Fibroblast of lung (primary cell): ENCODE results near the gene PPP1R3D. TPM values are rescaled to one million over a fixed set of nuclear protein-coding genes. Genes with fewer than 3 reads are reported as not detected.
A peak's percentile ranks its signal among the peaks of the same experiment; 100 is the strongest.

Source experiments
- DNase-seq, 2 donors: peaks; one replicate each; pipeline versions ENCODE4 v3.0.0 to v3.0.0-alpha.2; 2010; ENCODE audit warnings: low read depth in 2 of 2
- H2AFZ ChIP-seq: 2 replicates; pipeline ENCODE4 v1.5.1; 2012; ENCODE audit warnings: low read length, control low read depth, inconsistent platforms
- H3K27ac ChIP-seq: 2 replicates; pipeline ENCODE4 v1.5.1; 2011; ENCODE audit warnings: low read length, control low read depth; ENCODE audit not compliant: insufficient read depth
- H3K27me3 ChIP-seq: 2 replicates; pipeline ENCODE4 v1.5.1; 2011; ENCODE audit warnings: mild to moderate bottlenecking, low read length; ENCODE audit not compliant: control insufficient read depth, insufficient read depth
- H3K36me3 ChIP-seq: 2 replicates; pipeline ENCODE4 v1.5.1; 2011; ENCODE audit warnings: low read length; ENCODE audit not compliant: control insufficient read depth, insufficient read depth
- H3K4me1 ChIP-seq: 2 replicates; pipeline ENCODE4 v1.5.1; 2011; ENCODE audit warnings: low read length; ENCODE audit not compliant: control insufficient read depth, insufficient read depth; ENCODE audit errors: extremely low read depth
- H3K4me2 ChIP-seq: 2 replicates; pipeline ENCODE4 v1.5.1; 2011; ENCODE audit warnings: low read length, control low read depth; ENCODE audit not compliant: insufficient read depth; ENCODE audit errors: extremely low read depth
- H3K4me3 ChIP-seq, 4 experiments: fragments of 200-600 bp in 1 of 4; sonication (generic) in 1 of 4; replicated peaks in 1 of 4; 2 replicates each; pipeline ENCODE4 v1.5.1; 2011 to 2016; ENCODE audit warnings: low read length in 4 of 4, low read depth in 3 of 4, mild to moderate bottlenecking in 3 of 4, control low read depth in 2 of 4, inconsistent platforms in 1 of 4, mixed read lengths in 1 of 4; ENCODE audit not compliant: insufficient read depth in 1 of 4; ENCODE audit errors: control extremely low read depth in 1 of 4
- H3K79me2 ChIP-seq: 2 replicates; pipeline ENCODE4 v1.5.1; 2012; ENCODE audit warnings: mild to moderate bottlenecking, low read length, inconsistent platforms; ENCODE audit not compliant: control insufficient read depth, insufficient read depth
- H3K9ac ChIP-seq: 2 replicates; pipeline ENCODE4 v1.5.1; 2011; ENCODE audit warnings: mild to moderate bottlenecking, low read length, control low read depth; ENCODE audit not compliant: insufficient read depth
- H3K9me3 ChIP-seq: 2 replicates; pipeline ENCODE4 v1.5.1; 2012; ENCODE audit warnings: low read depth, low read length; ENCODE audit not compliant: control insufficient read depth, insufficient read depth
- H4K20me1 ChIP-seq: 2 replicates; pipeline ENCODE4 v1.5.1; 2011; ENCODE audit warnings: low read length; ENCODE audit not compliant: control insufficient read depth, insufficient read depth; ENCODE audit errors: extremely low read depth
- EZH2 ChIP-seq: IDR thresholded peaks from 2 replicates; pipeline ENCODE4 v1.5.1; 2012; ENCODE audit warnings: low read length, control low read depth, mild to moderate bottlenecking; ENCODE audit errors: missing control alignments
- polyA minus RNA-seq: library from RNA; depleted of rRNA, polyadenylated mRNA; stranded (reverse); fragments of >200 nt; gene quantifications from 2 replicates; pipeline ENCODE4 v1.2.3, GENCODE V29; 2011; ENCODE audit warnings: low replicate concordance
- polyA plus RNA-seq, 2 donors: library from polyadenylated mRNA; depleted of rRNA in 1 of 2; stranded (reverse) in 1 of 2; unstranded in 1 of 2; fragments of >200 nt; gene quantifications; 2 replicates each; pipeline ENCODE4 v1.2.1, GENCODE V29; 2011 to 2012; ENCODE audit warnings: missing spikeins in 1 of 2
- total RNA-seq: library from RNA; depleted of rRNA; stranded (reverse); fragments of >200 nt; gene quantifications from 2 replicates; pipeline ENCODE4 v1.2.1, GENCODE V29; 2014
- TF ChIP-seq, protein P1 (sequence below), 2 donors: IDR thresholded peaks in 1 of 2; conservative IDR thresholded peaks in 1 of 2; 1 replicate in 1 of 2; 2 replicates in 1 of 2; pipeline ENCODE4 v1.5.1; 2011 to 2012; ENCODE audit warnings: low read length in 2 of 2, control low read depth in 1 of 2, inconsistent platforms in 1 of 2, low read depth in 1 of 2, mild to moderate bottlenecking in 1 of 2

The PPP1R3D gene, protein sequence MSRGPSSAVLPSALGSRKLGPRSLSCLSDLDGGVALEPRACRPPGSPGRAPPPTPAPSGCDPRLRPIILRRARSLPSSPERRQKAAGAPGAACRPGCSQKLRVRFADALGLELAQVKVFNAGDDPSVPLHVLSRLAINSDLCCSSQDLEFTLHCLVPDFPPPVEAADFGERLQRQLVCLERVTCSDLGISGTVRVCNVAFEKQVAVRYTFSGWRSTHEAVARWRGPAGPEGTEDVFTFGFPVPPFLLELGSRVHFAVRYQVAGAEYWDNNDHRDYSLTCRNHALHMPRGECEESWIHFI
- total RNA-seq = 5.6 and 7.4 TPM in 2 replicates
- polyA plus RNA-seq = 2.4 and 2.6 TPM in 2 replicates
- polyA plus RNA-seq (2012) = 2.8 and 3.2 TPM in 2 replicates
- polyA minus RNA-seq = 0.74 and 1.1 TPM in 2 replicates

DNA sequence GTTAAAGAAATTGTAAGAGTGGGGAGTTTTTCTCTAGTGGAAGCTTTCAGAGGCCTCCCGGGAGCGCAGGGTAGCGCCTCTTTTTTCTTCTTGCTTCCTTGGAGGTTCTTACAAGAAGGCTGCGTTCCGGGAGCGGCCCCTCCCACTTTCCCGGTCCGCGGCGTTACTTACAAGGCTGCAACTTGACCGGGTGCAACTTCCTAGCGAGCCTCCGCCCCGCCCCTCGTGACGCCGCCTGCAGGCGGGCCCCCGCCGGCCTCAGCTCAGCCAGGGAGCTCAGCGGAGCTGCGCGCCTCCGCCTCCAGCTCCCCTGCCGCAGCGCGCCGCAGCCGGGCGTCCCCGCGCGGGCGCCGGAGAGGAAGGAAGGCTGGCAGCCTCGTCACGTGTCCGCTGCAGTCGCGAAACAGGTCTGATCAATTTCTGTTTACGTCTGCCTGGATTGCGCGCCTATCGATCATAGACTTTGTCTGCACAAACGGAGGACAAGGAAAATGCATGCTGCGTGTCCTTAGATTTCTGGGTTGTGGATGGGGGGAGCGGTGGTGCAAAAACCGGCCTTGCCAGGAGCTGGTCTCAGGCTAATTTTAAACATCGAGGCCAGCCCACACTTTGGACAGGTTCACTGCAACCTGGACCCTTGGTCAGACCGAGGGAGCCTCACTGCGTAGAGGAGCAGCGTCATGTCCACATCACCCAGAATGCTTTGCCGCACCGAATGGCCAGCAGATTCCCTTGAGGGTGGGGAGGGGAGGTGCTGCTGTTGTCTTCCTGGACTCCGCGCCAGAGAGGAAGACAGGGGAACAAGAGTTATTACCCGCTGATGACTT lies at the start of gene PPP1R3D, which contains the start of gene FAM217B:
Gene PPP1R3D, minus strand, starts transcription at position 177 of the 827 bp plus-strand sequence. CDS start 374 bp downstream, outside the sequence.
Gene FAM217B, plus strand, starts transcription at position 261 of the 827 bp plus-strand sequence. CDS start 3,555 bp downstream, outside the sequence.
- Histone ChIP-seq H4K20me1 (no peaks in the 10 kb centered on the region), H3K36me3 (peaks cover 2% of the 10 kb centered on the region), H3K79me2 (peaks cover 5% of the 10 kb centered on the region), H3K27ac (peak within 1 kb of the TSS; percentile 92), H3K9ac (peak within 1 kb of the TSS; percentile 75), H3K4me3 (peak within 1 kb of the TSS; percentile 65 to 82 (median 70)), H3K27me3 (no peaks in the 10 kb centered on the region), H3K4me2 (peak within 1 kb of the TSS; percentile 95), H3K4me1 (peaks cover 7% of the 10 kb centered on the region), H3K9me3 (no peaks in the 10 kb centered on the region), H2AFZ (peak within 1 kb of the TSS; percentile 92)
- no peak for TF ChIP-seq EZH2
- TF ChIP-seq, protein P1, sequence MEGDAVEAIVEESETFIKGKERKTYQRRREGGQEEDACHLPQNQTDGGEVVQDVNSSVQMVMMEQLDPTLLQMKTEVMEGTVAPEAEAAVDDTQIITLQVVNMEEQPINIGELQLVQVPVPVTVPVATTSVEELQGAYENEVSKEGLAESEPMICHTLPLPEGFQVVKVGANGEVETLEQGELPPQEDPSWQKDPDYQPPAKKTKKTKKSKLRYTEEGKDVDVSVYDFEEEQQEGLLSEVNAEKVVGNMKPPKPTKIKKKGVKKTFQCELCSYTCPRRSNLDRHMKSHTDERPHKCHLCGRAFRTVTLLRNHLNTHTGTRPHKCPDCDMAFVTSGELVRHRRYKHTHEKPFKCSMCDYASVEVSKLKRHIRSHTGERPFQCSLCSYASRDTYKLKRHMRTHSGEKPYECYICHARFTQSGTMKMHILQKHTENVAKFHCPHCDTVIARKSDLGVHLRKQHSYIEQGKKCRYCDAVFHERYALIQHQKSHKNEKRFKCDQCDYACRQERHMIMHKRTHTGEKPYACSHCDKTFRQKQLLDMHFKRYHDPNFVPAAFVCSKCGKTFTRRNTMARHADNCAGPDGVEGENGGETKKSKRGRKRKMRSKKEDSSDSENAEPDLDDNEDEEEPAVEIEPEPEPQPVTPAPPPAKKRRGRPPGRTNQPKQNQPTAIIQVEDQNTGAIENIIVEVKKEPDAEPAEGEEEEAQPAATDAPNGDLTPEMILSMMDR (conservative IDR thresholded peaks at IDR 0.05 in 1 of 2, IDR thresholded peaks at IDR 0.05 in 1 of 2; ENCODE audit: low read depth in 1 of 2, low read length in 2 of 2) = no peak
- peak; percentile 97 to 99 for DNase-seq

DNA sequence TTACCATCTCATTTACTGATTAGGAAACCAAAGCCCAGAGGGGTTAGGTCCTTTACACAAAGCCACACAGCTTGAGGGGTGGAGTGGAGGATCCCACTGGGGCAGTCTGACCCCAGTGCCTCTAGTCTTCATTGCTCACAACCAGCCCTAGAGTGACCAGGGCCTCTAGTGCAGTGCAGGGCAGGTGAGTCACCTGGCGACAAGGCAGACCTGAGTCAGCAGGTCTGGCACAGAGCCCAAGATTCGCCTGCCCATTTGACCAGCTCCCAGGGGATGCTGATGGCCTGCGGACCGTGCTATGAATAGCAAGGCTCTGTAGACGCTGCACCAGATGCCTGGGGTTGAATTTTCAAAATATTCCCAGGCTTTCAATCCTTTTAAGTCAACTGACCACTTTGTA lies 48.0 kb upstream of the PPP1R3D start:
- Histone ChIP-seq H3K9me3 (no peaks in the 10 kb centered on the region), H3K9ac (no peak overlapping the region), H3K4me1 (no peaks in the 10 kb centered on the region), H3K36me3 (no peaks in the 10 kb centered on the region), H3K27me3 (no peaks in the 10 kb centered on the region), H3K4me2 (no peak overlapping the region), H3K4me3 (no peak overlapping the region), H3K79me2 (no peaks in the 10 kb centered on the region), H3K27ac (no peak overlapping the region), H4K20me1 (no peaks in the 10 kb centered on the region), H2AFZ (no peak overlapping the region)
- DNase-seq = peak in 1 of 2 donors; percentile 25
- TF ChIP-seq, protein P1 (conservative IDR thresholded peaks at IDR 0.05 in 1 of 2, IDR thresholded peaks at IDR 0.05 in 1 of 2; ENCODE audit: low read depth in 1 of 2, low read length in 2 of 2) = no peak
- no peak for TF ChIP-seq EZH2

DNA sequence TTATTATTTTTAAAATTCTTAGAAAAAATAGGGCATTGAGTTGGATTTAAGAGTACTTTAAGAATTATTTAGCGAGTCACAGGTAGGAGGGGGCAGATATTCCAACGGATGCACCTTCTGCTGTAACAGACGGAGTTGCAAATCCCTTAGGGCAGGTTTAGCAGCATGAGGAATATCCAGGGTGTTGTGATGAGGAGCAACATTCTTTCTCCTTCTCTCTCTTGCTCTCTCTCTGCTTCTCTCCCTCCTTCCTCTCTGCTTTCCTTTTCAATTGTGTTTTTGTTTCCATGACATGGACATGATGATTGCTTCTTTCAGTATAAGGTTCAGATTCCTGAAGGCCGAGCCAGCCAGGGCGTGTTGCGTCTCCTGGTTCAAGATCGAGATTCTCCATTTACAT lies 47.0 kb upstream of the PPP1R3D start:
- no peaks in the 10 kb centered on the region for H3K36me3 ChIP-seq
- no peaks in the 10 kb centered on the region for H3K27me3 ChIP-seq
- no peaks in the 10 kb centered on the region for H3K9me3 ChIP-seq
- DNase-seq = no peak
- no peaks in the 10 kb centered on the region for H4K20me1 ChIP-seq
- H3K4me2 ChIP-seq = no peak overlapping the region
- no peak overlapping the region for H2AFZ ChIP-seq
- TF ChIP-seq EZH2 = no peak
- TF ChIP-seq, protein P1 (conservative IDR thresholded peaks at IDR 0.05 in 1 of 2, IDR thresholded peaks at IDR 0.05 in 1 of 2; ENCODE audit: low read depth in 1 of 2, low read length in 2 of 2) = no peak
- no peak overlapping the region for H3K9ac ChIP-seq
- no peaks in the 10 kb centered on the region for H3K4me1 ChIP-seq
- no peak overlapping the region for H3K4me3 ChIP-seq
- no peaks in the 10 kb centered on the region for H3K79me2 ChIP-seq
- no peak overlapping the region for H3K27ac ChIP-seq
